Measurements from ENCODE around the gene CSN1S1. TPM values are rescaled to one million over a fixed set of nuclear protein-coding genes. Genes with fewer than 3 reads are reported as not detected.

Gene CSN1S1
- total and polyA plus RNA-seq, 2 experiments from 2014 or later, result 0.21 TPM; not detected in 1

DNA sequence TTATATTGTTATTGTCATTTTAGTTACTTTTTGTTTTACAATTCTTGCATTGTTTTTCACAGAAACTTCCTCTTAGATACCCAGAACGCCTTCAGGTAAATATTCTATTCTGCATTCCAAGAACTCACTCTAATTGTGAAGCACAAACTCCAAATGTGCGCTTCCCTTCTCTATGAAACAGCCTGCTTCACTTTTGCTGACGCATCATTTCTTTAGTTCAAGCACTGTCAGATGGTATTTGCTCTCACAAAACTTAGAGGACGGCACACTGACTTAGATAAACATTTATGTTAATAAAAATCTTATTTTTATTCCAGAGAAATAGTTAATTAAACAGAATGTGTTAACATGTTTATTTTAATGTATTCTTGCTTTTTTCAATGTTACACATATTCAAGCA, 3.3 kb downstream of the CSN1S1 start:
- TF ChIP-seq ZNF331 (CRISPR knock-in tag; IDR thresholded peaks at IDR 0.05; ENCODE audit: low read depth) (no peak), EZH2 (IDR thresholded peaks at IDR 0.05; ENCODE audit: low read depth, unreplicated experiment) (no peak), JUNB (IDR thresholded peaks at IDR 0.05; ENCODE audit: unreplicated experiment) (no peak), ZNF114 (CRISPR knock-in tag; IDR thresholded peaks at IDR 0.05) (no peak), STAT1 (IDR thresholded peaks at IDR 0.05; ENCODE audit: unreplicated experiment) (no peak), EZH2phosphoT487 (IDR thresholded peaks at IDR 0.05; ENCODE audit: unreplicated experiment) (no peak), POLR2AphosphoS5 (IDR thresholded peaks at IDR 0.05; ENCODE audit: low read depth) (no peak), CREB1 (CRISPR knock-in tag; IDR thresholded peaks at IDR 0.05; ENCODE audit: low read depth) (no peak), NANOG (IDR thresholded peaks at IDR 0.05; ENCODE audit: borderline replicate concordance) (no peak)
- TF ChIP-seq, protein P1, sequence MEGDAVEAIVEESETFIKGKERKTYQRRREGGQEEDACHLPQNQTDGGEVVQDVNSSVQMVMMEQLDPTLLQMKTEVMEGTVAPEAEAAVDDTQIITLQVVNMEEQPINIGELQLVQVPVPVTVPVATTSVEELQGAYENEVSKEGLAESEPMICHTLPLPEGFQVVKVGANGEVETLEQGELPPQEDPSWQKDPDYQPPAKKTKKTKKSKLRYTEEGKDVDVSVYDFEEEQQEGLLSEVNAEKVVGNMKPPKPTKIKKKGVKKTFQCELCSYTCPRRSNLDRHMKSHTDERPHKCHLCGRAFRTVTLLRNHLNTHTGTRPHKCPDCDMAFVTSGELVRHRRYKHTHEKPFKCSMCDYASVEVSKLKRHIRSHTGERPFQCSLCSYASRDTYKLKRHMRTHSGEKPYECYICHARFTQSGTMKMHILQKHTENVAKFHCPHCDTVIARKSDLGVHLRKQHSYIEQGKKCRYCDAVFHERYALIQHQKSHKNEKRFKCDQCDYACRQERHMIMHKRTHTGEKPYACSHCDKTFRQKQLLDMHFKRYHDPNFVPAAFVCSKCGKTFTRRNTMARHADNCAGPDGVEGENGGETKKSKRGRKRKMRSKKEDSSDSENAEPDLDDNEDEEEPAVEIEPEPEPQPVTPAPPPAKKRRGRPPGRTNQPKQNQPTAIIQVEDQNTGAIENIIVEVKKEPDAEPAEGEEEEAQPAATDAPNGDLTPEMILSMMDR (conservative IDR thresholded peaks at IDR 0.05; ENCODE audit: low read depth in 2 of 2), result no peak
- TF ChIP-seq, protein P2, sequence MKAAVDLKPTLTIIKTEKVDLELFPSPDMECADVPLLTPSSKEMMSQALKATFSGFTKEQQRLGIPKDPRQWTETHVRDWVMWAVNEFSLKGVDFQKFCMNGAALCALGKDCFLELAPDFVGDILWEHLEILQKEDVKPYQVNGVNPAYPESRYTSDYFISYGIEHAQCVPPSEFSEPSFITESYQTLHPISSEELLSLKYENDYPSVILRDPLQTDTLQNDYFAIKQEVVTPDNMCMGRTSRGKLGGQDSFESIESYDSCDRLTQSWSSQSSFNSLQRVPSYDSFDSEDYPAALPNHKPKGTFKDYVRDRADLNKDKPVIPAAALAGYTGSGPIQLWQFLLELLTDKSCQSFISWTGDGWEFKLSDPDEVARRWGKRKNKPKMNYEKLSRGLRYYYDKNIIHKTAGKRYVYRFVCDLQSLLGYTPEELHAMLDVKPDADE (IDR thresholded peaks at IDR 0.05), result no peak
- TF ChIP-seq, protein P3, sequence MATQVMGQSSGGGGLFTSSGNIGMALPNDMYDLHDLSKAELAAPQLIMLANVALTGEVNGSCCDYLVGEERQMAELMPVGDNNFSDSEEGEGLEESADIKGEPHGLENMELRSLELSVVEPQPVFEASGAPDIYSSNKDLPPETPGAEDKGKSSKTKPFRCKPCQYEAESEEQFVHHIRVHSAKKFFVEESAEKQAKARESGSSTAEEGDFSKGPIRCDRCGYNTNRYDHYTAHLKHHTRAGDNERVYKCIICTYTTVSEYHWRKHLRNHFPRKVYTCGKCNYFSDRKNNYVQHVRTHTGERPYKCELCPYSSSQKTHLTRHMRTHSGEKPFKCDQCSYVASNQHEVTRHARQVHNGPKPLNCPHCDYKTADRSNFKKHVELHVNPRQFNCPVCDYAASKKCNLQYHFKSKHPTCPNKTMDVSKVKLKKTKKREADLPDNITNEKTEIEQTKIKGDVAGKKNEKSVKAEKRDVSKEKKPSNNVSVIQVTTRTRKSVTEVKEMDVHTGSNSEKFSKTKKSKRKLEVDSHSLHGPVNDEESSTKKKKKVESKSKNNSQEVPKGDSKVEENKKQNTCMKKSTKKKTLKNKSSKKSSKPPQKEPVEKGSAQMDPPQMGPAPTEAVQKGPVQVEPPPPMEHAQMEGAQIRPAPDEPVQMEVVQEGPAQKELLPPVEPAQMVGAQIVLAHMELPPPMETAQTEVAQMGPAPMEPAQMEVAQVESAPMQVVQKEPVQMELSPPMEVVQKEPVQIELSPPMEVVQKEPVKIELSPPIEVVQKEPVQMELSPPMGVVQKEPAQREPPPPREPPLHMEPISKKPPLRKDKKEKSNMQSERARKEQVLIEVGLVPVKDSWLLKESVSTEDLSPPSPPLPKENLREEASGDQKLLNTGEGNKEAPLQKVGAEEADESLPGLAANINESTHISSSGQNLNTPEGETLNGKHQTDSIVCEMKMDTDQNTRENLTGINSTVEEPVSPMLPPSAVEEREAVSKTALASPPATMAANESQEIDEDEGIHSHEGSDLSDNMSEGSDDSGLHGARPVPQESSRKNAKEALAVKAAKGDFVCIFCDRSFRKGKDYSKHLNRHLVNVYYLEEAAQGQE (IDR thresholded peaks at IDR 0.05; ENCODE audit: unreplicated experiment), result no peak
- TF ChIP-seq, protein P4, sequence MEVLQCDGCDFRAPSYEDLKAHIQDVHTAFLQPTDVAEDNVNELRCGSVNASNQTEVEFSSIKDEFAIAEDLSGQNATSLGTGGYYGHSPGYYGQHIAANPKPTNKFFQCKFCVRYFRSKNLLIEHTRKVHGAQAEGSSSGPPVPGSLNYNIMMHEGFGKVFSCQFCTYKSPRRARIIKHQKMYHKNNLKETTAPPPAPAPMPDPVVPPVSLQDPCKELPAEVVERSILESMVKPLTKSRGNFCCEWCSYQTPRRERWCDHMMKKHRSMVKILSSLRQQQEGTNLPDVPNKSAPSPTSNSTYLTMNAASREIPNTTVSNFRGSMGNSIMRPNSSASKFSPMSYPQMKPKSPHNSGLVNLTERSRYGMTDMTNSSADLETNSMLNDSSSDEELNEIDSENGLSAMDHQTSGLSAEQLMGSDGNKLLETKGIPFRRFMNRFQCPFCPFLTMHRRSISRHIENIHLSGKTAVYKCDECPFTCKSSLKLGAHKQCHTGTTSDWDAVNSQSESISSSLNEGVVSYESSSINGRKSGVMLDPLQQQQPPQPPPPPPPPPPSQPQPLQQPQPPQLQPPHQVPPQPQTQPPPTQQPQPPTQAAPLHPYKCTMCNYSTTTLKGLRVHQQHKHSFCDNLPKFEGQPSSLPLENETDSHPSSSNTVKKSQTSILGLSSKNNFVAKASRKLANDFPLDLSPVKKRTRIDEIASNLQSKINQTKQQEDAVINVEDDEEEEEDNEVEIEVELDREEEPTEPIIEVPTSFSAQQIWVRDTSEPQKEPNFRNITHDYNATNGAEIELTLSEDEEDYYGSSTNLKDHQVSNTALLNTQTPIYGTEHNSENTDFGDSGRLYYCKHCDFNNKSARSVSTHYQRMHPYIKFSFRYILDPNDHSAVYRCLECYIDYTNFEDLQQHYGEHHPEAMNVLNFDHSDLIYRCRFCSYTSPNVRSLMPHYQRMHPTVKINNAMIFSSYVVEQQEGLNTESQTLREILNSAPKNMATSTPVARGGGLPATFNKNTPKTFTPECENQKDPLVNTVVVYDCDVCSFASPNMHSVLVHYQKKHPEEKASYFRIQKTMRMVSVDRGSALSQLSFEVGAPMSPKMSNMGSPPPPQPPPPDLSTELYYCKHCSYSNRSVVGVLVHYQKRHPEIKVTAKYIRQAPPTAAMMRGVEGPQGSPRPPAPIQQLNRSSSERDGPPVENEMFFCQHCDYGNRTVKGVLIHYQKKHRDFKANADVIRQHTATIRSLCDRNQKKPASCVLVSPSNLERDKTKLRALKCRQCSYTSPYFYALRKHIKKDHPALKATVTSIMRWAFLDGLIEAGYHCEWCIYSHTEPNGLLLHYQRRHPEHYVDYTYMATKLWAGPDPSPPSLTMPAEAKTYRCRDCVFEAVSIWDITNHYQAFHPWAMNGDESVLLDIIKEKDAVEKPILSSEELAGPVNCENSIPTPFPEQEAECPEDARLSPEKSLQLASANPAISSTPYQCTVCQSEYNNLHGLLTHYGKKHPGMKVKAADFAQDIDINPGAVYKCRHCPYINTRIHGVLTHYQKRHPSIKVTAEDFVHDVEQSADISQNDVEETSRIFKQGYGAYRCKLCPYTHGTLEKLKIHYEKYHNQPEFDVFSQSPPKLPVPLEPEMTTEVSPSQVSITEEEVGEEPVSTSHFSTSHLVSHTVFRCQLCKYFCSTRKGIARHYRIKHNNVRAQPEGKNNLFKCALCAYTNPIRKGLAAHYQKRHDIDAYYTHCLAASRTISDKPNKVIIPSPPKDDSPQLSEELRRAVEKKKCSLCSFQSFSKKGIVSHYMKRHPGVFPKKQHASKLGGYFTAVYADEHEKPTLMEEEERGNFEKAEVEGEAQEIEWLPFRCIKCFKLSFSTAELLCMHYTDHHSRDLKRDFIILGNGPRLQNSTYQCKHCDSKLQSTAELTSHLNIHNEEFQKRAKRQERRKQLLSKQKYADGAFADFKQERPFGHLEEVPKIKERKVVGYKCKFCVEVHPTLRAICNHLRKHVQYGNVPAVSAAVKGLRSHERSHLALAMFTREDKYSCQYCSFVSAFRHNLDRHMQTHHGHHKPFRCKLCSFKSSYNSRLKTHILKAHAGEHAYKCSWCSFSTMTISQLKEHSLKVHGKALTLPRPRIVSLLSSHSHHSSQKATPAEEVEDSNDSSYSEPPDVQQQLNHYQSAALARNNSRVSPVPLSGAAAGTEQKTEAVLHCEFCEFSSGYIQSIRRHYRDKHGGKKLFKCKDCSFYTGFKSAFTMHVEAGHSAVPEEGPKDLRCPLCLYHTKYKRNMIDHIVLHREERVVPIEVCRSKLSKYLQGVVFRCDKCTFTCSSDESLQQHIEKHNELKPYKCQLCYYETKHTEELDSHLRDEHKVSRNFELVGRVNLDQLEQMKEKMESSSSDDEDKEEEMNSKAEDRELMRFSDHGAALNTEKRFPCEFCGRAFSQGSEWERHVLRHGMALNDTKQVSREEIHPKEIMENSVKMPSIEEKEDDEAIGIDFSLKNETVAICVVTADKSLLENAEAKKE (CRISPR knock-in tag; IDR thresholded peaks at IDR 0.05), result no peak
- Mint-ChIP-seq H3K9me3 (no peaks in the 10 kb centered on the region), H3K4me1 (no peaks in the 10 kb centered on the region), H3K4me3 (no peak overlapping the region), H3K27me3 (ENCODE audit: insufficient read depth, low read depth, poor library complexity) (no peaks in the 10 kb centered on the region), H3K27ac (no peak overlapping the region), H3K36me3 (ENCODE audit: low read depth) (no peaks in the 10 kb centered on the region)
- DNase-seq (ENCODE audit: low spot score) (no peak), ATAC-seq (no peak)
- Histone ChIP-seq H3K27ac (ENCODE audit: low read depth) (no peak overlapping the region), H3K27me3 (ENCODE audit: insufficient read depth) (no peaks in the 10 kb centered on the region), H3K4me1 (ENCODE audit: insufficient read depth) (no peaks in the 10 kb centered on the region), H4K20me1 (replicated peaks; ENCODE audit: insufficient read depth) (no peaks in the 10 kb centered on the region), H3K4me3 (no peak overlapping the region), H3K9me2 (ENCODE audit: insufficient read depth) (no peaks in the 10 kb centered on the region), H3F3A (replicated peaks; ENCODE audit: low read depth) (no peaks in the 10 kb centered on the region), H2AFZ (no peak overlapping the region), H3K4me2 (no peak overlapping the region), H3K79me2 (replicated peaks; ENCODE audit: insufficient read depth) (no peaks in the 10 kb centered on the region), H3K36me3 (ENCODE audit: insufficient read depth) (no peaks in the 10 kb centered on the region)
